Omental fat pad (tissue), 4 donors: ENCODE data around the gene ENPP4. TPM values are rescaled to one million over a fixed set of nuclear protein-coding genes. Genes with fewer than 3 reads are reported as not detected.
"Not testable (repeated sequence)": the region's sequence is repeated elsewhere in the genome, so short reads cannot be mapped to it uniquely, and the experiment has no call there.

Experiments
- ATAC-seq: fragments of 150-250 bp; one replicate; pipeline ENCODE4 v1.9.1; 2016; ENCODE audit warnings: mild to moderate bottlenecking, moderate library complexity; ENCODE audit not compliant: low FRiP score
- DNase-seq: peaks from one replicate; pipeline ENCODE4 v3.0.0-alpha.2; 2019; ENCODE audit warnings: low spot score
- total RNA-seq, 4 donors: library from RNA; depleted of rRNA; stranded (reverse); fragments of >200 nt; gene quantifications; one replicate each; pipeline ENCODE4 v1.1.0, GENCODE V29; 2016
- TF ChIP-seq, protein P1 (sequence below), 3 donors: fragments of 450-650 bp; IDR thresholded peaks; one replicate each; pipeline ENCODE4 v1.5.1; 2016 to 2017; ENCODE audit warnings: antibody characterized with exemption in 3 of 3, mild to moderate bottlenecking in 3 of 3, moderate library complexity in 2 of 3

Gene ENPP4
- total RNA-seq, 4 donors from 2014 or later = 16.8 to 27.3 (median 21.8) TPM

DNA sequence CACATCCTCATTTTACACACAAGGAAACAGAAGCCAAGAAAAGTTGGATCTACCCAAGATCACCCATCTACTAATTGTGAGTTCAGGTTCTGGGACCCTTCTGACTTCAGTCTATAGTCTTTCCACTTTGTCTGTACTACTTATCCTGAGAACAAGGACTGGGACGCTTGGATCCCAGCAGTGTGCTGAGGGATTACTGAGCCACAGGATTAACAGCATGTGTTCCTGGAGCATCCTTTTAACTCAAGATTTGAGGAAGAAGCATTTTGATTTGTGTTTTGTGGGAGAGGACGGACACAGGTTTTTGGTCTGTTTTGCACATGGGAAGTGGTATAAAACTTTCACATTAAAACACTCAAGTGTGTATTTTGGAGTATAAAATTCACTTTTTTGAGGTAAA lies 4.4 kb downstream of the ENPP4 start:
- no peak for ATAC-seq
- TF ChIP-seq, protein P1, sequence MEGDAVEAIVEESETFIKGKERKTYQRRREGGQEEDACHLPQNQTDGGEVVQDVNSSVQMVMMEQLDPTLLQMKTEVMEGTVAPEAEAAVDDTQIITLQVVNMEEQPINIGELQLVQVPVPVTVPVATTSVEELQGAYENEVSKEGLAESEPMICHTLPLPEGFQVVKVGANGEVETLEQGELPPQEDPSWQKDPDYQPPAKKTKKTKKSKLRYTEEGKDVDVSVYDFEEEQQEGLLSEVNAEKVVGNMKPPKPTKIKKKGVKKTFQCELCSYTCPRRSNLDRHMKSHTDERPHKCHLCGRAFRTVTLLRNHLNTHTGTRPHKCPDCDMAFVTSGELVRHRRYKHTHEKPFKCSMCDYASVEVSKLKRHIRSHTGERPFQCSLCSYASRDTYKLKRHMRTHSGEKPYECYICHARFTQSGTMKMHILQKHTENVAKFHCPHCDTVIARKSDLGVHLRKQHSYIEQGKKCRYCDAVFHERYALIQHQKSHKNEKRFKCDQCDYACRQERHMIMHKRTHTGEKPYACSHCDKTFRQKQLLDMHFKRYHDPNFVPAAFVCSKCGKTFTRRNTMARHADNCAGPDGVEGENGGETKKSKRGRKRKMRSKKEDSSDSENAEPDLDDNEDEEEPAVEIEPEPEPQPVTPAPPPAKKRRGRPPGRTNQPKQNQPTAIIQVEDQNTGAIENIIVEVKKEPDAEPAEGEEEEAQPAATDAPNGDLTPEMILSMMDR (IDR thresholded peaks at IDR 0.05) = no peak
- DNase-seq = no peak

DNA sequence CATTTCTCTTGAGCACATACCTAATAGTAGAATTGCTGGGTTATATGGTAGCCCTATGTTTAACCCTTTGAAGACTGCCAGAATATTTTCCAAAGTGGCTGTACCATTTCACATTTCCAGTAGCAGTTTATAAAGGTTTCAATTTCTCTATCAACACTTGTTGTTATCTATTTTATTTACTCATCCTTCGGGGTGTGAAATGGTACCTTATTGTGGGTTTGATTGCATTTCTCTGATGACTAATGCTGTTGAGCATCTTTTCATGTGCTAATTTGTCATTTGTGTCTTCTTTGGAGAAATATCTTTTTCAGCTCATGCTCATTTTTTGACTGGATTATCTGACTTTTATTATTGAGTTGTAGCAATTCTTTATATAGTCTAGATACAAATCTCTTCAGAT lies 5.4 kb downstream of the ENPP4 start:
- no peak for ATAC-seq
- TF ChIP-seq, protein P1 (IDR thresholded peaks at IDR 0.05) = no peak

DNA sequence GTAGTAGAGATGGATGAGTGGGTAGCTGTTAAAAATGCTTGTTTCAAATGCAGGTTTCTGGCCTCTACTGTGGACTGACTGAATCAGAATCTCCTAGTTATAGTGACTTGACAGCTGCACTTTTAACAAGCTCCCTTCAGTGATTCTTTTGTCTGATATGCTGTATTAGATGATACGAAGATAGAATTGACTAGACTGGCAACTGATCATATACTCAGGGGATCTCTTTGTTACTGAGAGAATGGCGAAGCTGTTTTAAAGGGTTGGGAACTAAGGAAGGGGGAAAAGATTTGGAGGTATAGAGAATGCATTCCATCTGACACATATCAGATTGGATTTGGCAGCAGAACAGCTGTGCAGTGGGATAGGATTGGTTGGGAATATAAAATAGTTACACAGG lies 7.0 kb downstream of the ENPP4 start:
- DNase-seq (no peak), ATAC-seq (no peak)
- TF ChIP-seq, protein P1 (IDR thresholded peaks at IDR 0.05) = no peak

More for the DNA sequence above, 5.4 kb downstream of the ENPP4 start:
- DNase-seq = no peak

DNA sequence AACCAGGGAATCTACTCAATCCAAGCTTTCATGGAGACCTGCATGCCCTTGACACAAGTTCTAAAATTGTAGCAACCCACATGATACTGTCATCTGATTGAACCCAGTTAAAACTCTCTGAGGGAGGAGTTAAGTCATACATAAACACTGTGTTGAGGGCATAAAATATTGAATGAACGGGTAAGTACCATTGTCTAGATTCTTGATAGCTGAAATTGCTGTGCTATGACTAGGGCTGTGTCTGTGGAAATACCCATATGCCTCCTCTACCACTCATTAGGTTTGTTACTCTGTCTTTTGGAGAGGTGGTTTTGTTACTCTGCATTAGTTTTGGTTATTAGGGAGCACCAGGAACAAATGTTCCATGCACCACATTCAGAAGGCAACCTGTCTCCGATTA lies 7.6 kb downstream of the ENPP4 start:
- no peak for DNase-seq
- TF ChIP-seq, protein P1 (IDR thresholded peaks at IDR 0.05) = no peak
- ATAC-seq = no peak

DNA sequence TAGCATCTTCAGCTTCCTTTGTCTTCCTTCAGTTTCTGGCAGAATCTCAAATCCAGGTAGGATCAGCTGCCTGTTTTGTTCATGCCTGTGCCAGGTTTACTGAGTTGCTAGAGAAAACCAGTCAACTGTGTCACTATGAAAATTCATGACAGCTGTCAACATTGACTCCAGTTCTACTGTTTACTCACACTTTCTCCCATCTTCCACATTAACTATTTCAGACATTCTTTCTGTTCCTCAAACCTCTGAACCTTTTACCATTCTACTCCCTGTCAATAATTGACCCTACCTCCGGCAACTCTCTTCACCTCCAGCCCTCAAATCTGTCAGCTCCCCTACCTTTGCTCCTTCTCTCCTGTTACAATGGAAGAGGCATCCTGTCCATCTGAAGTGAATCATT lies 8.5 kb downstream of the ENPP4 start:
- TF ChIP-seq, protein P1 (IDR thresholded peaks at IDR 0.05) = no peak
- DNase-seq (no peak), ATAC-seq (no peak)

DNA sequence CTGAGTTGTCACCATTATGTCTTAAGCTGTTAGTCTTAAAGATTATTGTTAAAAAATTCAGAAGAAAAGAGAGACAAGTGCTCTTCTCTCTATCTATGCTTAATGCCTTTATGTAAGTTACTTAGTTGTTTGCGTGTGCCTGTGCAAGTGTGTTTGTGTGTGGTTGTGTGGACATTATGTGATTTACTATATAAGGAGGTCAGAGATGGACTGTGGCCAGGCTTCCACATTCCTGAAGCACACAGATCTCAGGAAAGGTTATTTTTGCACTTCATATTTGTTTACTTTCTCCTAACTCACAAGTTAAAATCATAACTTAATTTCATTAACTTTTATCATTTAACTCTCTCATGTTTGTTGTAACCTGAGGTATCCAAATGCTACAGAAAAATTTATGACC lies 14.5 kb downstream of the ENPP4 start:
- ATAC-seq = no peak
- no peak for DNase-seq
- TF ChIP-seq, protein P1 (IDR thresholded peaks at IDR 0.05) = no peak

DNA sequence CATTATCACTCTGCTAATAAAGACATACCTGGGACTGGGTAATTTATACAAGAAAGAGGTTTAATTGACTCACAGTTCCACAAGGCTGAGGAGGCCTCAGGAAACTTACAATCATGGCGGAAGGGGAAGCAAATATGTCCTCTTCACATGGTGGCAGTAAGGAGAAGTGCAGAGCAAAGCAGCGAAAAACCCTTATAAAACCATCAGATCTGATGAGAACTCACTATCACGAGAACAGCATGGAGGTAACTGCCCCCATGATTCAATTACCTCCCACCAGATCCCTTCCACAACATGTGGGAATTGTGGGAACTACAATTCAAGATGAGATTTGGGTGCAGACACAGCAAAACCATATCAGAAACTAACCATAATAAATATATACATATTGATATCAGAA lies 19.3 kb downstream of the ENPP4 start:
- ATAC-seq, DNase-seq: not testable (repeated sequence)

DNA sequence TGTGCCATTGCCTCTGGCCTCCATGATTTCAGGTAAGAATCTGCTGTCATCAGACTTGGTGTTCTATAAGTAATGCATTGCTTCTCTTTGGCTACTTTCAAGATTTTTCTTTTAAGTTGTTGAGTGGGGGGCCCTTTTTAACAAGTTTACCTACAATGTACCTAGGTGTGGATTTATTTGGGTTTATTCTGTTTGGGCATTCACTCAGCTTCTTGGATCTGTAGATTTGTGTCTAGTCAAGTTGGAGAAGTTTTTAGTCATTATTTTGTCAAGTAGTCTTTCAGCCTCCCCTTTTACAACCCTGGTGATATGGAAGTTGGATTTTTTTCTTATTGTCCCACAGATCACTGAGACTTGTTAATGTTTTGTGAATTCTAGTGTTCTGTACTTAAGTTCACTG lies 26.9 kb downstream of the ENPP4 start:
- TF ChIP-seq, protein P1 (IDR thresholded peaks at IDR 0.05) = no peak
- ATAC-seq = no peak
- DNase-seq = no peak
